K562 (cell line): Measurements from ENCODE around the gene MTREX. TPM values are rescaled to one million over a fixed set of nuclear protein-coding genes. Genes with fewer than 3 reads are reported as not detected.

Experiments
- CSDE1 ChIP-seq, 2 experiments: fragments of 450-650 bp; IDR thresholded peaks; 2 replicates each; pipeline ENCODE4 v1.6.1; 2016; ENCODE audit warnings: mild to moderate bottlenecking in 1 of 2
- EP300 ChIP-seq: IDR thresholded peaks from 2 replicates; pipeline ENCODE4 v1.6.1; 2012; ENCODE audit warnings: low read length, improper control_type of control experiment
- FOXP1 ChIP-seq: sonication (generic); formaldehyde crosslinking; IDR thresholded peaks from 2 replicates; pipeline ENCODE4 v1.8.0; 2022; ENCODE audit warnings: mild to moderate bottlenecking, missing genetic modification reagents
- GTF2E2 ChIP-seq: fragments of 200-800 bp; sonication (Bioruptor generic); IDR thresholded peaks from 2 replicates; pipeline ENCODE4 v1.6.1; 2016; ENCODE audit warnings: missing genetic modification characterization, missing compliant biosample characterization
- IFI16 ChIP-seq: fragments of 250-450 bp; sonication (Bioruptor Pico); IDR thresholded peaks from 2 replicates; pipeline ENCODE4 v2.1.2; 2022; ENCODE audit warnings: mild to moderate bottlenecking, inconsistent platforms
- MLLT1 ChIP-seq, 2 experiments: fragments of 450-650 bp; IDR thresholded peaks; 2 replicates each; pipeline ENCODE4 v1.6.1; 2016
- NFIX ChIP-seq: fragments of 250-450 bp; sonication (Bioruptor Pico); IDR thresholded peaks from 2 replicates; pipeline ENCODE4 v1.4.0; 2020; ENCODE audit warnings: low read depth, mild to moderate bottlenecking, moderate library complexity
- NR3C1 ChIP-seq: sonication (generic); formaldehyde crosslinking; IDR thresholded peaks from 2 replicates; pipeline ENCODE4 v1.8.1; 2022; ENCODE audit warnings: missing genetic modification reagents
- POLR2H ChIP-seq: IDR thresholded peaks from 2 replicates; pipeline ENCODE4 v1.6.1; 2016; ENCODE audit warnings: missing genetic modification characterization, low read depth, mild to moderate bottlenecking, control low read depth, missing compliant biosample characterization, moderate library complexity
- RBFOX2 ChIP-seq: fragments of 200-400 bp; formaldehyde crosslinking; IDR thresholded peaks from 2 replicates; pipeline ENCODE4 v1.6.1; 2017; ENCODE audit warnings: low read depth, mild to moderate bottlenecking, low read length, moderate library complexity
- RBM39 ChIP-seq: fragments of 200-400 bp; formaldehyde crosslinking; optimal IDR thresholded peaks from 2 replicates; pipeline ENCODE3; 2018; ENCODE audit warnings: low read depth, low read length
- SRSF9 ChIP-seq: fragments of 200-400 bp; formaldehyde crosslinking; IDR thresholded peaks from 2 replicates; pipeline ENCODE4 v1.6.1; 2017; ENCODE audit warnings: low read depth, low read length, borderline replicate concordance
- THAP12 ChIP-seq: fragments of 250-450 bp; sonication (Bioruptor Pico); IDR thresholded peaks from 2 replicates; pipeline ENCODE4 v1.9.0; 2021; ENCODE audit warnings: mild to moderate bottlenecking, inconsistent platforms
- ZBTB1 ChIP-seq: sonication (generic); formaldehyde crosslinking; IDR thresholded peaks from 2 replicates; pipeline ENCODE4 v1.8.1; 2023; ENCODE audit warnings: missing genetic modification reagents, low read depth, mild to moderate bottlenecking, borderline replicate concordance
- ZBTB12 ChIP-seq: fragments of 250-450 bp; sonication (Bioruptor Pico); IDR thresholded peaks from 2 replicates; pipeline ENCODE4 v1.4.0; 2020
- ZNF175 ChIP-seq: fragments of 200-800 bp; sonication (Bioruptor generic); IDR thresholded peaks from 2 replicates; pipeline ENCODE4 v1.6.1; 2016; ENCODE audit warnings: low read depth, mild to moderate bottlenecking, missing genetic modification characterization, missing compliant biosample characterization
- polyA plus RNA-seq, 8 experiments: library from polyadenylated mRNA; depleted of rRNA in 4 of 8; stranded (reverse) in 5 of 8; unstranded in 3 of 8; fragments of >200 nt; fragmentation: Nextera tagmentation in 2 of 8; fragmentation: Illumina TruSeq in 1 of 8; extraction: Ambion mirVana in 2 of 8; extraction: Trizol in 1 of 8; gene quantifications; 2 replicates each; pipeline versions ENCODE4 v1.2.1 to v1.2.3, GENCODE V29; 2011 to 2014; ENCODE audit warnings: inconsistent platforms in 1 of 8, missing spikeins in 1 of 8
- total RNA-seq, 7 experiments: library from RNA; depleted of rRNA in 6 of 7; stranded (reverse); fragments of >200 nt in 6 of 7; fragmentation: Illumina TruSeq in 2 of 7; extraction: Trizol in 2 of 7; gene quantifications; 2 replicates each; pipeline versions ENCODE4 v1.2.1 to v1.2.3, GENCODE V29; 2011 to 2021; ENCODE audit warnings: low replicate concordance in 1 of 7
- TF ChIP-seq, protein P1 (sequence below): fragments of 150-350 bp; IDR thresholded peaks from 2 replicates; pipeline ENCODE4 v1.6.1; 2014; ENCODE audit warnings: low read depth, mild to moderate bottlenecking, low read length, borderline replicate concordance

MTREX gene
- total and polyA plus RNA-seq, 9 of the 15 experiments (the other 6 are each of a cell fraction or from before 2014, with no cell fraction given): 52.9 to 193 (median 150) TPM

DNA sequence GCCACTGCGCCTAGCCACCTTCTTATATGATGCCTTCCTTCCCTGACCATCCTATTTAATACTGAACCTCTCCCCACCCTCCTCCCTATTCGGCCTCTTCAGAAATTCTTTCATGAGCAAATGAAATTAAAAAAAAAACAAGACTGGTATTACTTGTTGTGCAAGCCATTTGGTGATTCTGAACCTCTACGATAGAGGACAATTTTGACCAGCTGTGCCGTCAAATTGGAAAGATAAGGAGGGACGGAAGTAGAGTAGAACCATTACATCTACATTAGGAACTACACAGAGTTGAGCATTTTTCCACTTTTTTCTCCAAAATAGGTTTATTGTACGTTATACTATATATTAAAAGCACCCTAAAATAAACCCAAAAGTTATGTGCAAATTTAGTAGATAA lies 3.2 kb upstream of the MTREX start (continued):
- TF ChIP-seq NR3C1 (no peak), IFI16 (no peak), ZBTB12 (no peak), RBM39 (no peak), GTF2E2 (no peak), THAP12 (CRISPR knock-in tag) (no peak), POLR2H (tag) (peak; percentile 34), MLLT1 (IDR thresholded peaks at IDR 0.05) (no peak), FOXP1 (CRISPR knock-in tag) (no peak), RBFOX2 (no peak), SRSF9 (no peak), EP300 (peak; percentile 56; the same call in 1 of the 2 replicates), CSDE1 (IDR thresholded peaks at IDR 0.05) (no peak), ZBTB1 (CRISPR knock-in tag) (no peak), NFIX (CRISPR knock-in tag) (no peak), ZNF175 (peak; percentile 82)
- TF ChIP-seq, protein P1, sequence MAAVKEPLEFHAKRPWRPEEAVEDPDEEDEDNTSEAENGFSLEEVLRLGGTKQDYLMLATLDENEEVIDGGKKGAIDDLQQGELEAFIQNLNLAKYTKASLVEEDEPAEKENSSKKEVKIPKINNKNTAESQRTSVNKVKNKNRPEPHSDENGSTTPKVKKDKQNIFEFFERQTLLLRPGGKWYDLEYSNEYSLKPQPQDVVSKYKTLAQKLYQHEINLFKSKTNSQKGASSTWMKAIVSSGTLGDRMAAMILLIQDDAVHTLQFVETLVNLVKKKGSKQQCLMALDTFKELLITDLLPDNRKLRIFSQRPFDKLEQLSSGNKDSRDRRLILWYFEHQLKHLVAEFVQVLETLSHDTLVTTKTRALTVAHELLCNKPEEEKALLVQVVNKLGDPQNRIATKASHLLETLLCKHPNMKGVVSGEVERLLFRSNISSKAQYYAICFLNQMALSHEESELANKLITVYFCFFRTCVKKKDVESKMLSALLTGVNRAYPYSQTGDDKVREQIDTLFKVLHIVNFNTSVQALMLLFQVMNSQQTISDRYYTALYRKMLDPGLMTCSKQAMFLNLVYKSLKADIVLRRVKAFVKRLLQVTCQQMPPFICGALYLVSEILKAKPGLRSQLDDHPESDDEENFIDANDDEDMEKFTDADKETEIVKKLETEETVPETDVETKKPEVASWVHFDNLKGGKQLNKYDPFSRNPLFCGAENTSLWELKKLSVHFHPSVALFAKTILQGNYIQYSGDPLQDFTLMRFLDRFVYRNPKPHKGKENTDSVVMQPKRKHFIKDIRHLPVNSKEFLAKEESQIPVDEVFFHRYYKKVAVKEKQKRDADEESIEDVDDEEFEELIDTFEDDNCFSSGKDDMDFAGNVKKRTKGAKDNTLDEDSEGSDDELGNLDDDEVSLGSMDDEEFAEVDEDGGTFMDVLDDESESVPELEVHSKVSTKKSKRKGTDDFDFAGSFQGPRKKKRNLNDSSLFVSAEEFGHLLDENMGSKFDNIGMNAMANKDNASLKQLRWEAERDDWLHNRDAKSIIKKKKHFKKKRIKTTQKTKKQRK: no peak
